ENCODE measurements around the gene TMUB1.
A peak's percentile ranks its signal among the peaks of the same experiment; 100 is the strongest.

The TMUB1 gene

DNA sequence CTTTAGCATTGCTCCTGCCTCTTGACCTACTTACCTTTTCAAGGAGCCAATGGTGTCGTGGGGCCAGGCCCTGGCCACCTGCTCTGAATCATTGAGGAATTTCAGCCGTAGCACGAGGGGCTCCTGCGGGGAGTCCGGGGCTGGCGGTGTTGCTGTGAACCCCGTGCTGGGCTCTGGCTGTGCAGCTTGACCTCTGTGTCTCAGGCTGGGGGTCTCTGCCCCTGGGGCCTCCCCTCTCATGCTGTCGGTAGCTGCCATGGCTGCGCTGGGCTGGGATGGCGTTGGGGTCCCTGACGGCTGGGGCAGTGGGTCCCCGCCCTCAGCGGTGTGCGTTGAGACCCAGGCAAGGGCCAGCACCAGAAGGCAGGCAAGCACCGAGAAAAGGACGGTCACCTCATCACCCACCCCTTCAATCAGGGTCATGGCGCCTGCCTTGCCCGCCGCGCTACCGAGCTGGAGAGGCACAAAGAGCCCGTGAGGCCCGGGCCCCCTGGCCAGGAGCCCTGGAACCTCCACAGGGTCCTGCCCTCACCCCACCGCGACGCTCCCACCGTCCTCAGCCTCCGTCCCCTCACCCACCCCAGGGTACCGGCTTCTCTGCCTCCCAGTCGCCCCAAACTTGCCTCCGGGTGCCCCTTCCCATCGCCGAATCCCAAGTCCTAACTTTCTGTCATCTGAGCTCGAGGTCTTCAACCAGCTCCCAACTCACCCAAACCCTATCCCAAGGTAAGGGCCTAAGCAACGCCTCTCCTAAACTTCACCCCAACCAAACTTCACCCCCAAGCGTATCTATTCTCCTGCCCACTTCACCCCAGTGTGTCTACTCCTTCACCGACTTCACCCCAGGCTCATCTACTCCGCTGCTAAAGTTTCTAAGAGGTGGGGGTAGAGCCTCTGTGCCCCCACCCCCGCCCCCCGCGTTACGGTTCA lies 887 bp downstream of the TMUB1 start:
- no peak for DNase-seq

DNA sequence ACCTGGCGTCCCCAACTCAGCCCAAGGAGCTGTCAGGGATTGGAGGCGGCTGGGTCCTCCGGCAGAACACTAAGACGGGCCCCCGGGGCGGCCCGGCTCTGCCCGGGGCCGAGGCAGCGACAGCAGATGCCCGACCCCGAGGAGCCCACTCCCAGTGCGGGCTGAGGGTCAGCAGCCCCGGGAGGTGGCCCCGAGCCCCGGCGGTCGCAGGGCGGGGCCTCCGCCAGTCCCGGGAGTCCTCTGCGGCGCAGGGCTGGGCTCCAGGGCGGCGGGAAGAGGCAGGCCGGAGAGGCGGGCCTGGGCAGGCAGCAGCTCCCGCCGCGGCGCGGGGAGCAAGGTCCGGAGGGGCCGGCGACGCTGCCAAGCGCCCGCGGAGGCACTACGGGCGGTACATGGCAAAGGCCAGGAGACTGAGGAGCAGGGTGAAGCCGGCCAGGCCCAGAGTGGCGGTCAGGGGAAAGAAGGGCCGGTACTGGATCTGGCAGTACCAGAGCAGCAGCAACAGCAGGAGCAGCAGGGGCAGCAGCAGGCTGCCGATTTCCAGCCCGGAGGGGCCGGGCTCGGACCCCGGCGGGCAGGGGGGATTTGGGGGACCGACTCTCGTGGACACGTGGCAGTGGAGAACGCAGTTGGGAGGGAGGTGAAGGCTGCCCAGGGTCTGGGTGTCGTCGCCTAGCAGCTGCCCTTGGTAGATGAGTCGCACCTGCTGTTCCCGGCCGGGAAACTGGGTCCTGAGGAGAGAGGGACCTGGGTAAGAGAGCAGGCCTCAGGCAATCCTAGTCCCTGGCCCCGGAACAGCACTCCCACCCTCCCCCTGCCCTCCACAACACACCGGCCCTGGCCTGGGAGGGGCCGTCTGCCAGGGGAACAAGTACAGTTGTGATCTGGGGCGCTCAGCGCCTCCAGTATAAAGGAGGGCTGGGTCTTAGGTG lies 1.9 kb downstream of the TMUB1 start:
- peak; percentile 12 for DNase-seq

GRCh38 chr7:151080522-151081169 lies 2.6 kb downstream of the TMUB1 start, which contains the start of gene FASTK:
TSS of gene FASTK (minus strand) at chr7:151080809. CDS start at chr7:151080766, 43 bp downstream.
- DNase-seq = peak; percentile 87

GRCh38 chr7:151080067-151080521 lies 3.2 kb downstream of the TMUB1 start:
- DNase-seq = peak; percentile 6

DNA sequence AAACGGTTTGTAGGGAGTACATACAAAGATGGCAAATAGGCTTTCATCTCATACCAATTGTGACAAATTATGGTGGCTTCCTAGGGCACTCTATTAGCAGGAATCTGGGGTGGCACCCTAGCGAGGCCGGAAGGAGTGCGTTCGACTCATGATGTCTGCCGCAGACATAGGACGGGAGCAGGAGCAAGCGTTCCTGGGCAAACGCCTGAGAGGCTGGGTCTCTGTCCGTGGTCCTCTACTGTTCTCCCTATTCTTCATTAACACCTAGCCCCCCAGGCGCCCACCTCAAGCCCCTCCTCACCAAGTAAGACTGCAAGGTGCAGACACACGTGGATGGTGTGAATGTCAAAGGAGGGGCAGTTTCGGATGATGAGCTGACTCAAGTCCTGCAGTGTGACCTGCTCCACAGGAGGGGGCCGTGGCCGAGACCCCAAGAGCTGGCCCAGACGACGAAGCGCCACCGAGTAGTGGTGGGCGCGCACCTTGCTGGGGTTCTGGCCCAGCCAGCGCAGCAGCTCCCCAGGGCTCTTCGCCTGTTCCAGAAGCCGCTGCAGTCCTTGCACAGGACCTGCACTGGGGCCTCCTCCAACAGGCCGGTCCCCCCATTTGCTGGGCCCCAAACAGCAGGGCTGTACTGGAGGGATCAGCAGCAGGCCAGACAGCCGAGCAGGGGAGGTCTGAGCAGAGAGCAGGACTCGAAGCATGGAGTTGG lies 3.9 kb downstream of the TMUB1 start:
- DNase-seq = no peak

DNA sequence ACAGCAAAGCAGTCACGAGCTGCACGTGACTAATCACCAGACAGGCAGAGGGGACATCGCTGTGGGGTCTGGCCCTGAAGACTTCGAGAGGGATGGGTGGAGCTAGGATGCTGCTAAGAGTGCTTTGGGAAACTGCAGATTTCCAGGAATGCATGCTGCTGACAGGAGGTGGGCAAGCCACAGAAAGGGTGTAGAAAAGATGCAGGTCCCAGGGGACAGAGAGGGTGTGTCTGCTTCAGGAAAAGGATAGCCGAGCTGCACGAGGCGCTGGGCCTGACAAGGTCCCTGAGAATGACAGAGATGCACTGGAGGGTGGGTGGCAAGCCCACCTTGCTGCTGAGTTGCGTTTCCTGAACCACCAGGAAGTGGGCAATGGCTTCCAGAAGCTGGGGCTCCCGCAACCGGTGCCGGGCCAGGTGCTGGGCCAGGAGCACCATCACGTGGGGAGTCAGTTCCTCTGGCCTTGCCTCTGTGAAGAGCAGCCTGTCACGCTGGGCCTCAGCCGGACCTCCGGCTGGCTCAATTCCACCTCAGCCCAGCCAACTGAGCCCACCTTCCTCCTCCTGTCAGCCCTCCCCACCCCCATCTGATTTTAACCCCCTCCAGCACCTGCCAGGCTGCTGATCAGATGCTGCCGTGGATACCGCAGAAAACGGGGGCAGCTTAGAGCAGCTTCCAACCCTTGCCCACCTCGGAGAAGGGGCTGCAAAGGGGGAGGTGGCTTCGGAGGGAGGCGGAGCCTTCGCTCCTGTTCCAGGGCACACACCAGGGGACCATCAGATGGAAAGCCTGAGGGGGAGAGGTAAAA lies 4.9 kb downstream of the TMUB1 start:
- DNase-seq = peak; percentile 16

DNA sequence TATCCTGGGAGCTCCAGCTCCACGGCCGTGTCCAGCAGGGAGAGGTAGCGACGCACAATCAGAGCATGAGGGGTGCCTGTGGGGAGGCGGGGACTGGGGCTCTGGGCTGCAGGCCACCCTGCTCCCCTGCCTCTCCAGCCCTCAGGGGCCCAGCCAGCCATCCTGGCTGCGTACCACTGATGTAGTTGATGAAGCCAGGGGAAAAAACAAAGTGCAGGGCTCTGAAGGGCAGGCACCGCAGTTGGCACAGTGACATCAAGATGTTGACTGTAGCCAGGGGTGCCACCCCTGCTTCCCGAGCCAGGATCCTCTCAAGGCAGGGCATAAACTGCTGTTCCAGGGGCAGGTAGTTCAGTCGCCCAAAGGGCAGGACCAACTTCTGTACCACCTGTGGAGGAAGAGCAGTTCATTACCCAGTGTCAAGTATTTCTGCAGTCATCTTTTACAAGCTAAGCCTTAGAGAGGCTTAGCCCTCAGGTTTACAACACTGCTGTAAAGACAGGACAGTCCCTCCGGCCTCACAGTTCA lies 5.5 kb downstream of the TMUB1 start:
- no peak for DNase-seq

- no peak for DNase-seq
Measured at GRCh38 chr7:151076863-151077704, 6.2 kb downstream of the TMUB1 start.

DNA sequence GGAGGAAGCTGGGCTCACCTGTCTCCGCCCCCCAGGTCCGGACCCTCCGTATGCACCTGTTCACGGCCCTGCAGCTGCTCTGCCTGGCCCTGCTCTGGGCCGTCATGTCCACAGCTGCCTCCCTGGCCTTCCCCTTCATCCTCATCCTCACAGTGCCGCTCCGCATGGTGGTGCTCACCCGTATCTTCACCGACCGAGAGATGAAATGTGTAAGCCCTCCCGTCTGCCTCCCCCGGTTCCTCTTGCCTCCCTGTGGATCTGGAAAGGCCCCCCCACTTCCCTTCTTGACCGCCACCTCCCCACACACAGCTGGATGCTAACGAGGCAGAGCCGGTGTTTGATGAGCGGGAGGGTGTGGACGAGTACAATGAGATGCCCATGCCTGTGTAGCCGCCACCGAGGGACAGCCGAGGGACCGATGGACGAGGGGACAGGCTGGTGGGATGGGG lies 7.3 kb downstream of the TMUB1 start:
- no peak for DNase-seq

DNA sequence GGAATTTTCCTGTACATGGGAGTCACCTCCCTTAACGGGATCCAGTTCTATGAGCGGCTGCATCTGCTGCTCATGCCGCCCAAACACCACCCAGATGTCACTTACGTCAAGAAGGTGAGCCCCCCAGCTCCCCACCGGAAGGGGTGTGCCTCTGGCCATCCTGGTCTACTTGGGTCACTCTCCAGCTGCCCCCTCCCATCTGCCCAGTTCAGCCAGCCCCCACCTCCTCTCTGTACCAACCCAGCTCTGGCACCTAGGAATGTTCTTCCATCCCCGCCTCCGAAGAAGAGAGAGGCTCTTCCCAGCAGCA lies 7.7 kb downstream of the TMUB1 start:
- no peak for DNase-seq

GRCh38 chr7:151074817-151075661 lies 8.3 kb downstream of the TMUB1 start:
- no peak for DNase-seq

DNA sequence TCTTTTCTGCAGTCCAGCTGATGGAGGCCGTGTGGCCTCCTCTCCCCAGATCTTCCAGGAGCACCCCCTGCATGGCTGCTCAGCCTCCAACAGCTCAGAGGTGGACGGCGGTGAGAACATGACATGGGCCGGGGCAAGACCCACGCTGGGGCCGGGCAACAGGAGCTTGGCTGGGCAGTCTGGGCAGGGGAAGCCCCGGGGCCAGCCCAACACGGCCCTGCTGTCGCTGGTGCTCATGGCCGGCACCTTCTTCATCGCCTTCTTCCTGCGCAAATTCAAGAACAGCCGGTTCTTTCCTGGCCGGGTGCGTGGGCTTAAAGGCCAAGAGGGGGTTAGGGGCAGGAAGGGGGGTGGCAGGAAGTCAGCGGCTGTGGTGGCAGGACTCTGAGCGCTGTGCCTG lies 9.3 kb downstream of the TMUB1 start:
- DNase-seq = no peak

DNA sequence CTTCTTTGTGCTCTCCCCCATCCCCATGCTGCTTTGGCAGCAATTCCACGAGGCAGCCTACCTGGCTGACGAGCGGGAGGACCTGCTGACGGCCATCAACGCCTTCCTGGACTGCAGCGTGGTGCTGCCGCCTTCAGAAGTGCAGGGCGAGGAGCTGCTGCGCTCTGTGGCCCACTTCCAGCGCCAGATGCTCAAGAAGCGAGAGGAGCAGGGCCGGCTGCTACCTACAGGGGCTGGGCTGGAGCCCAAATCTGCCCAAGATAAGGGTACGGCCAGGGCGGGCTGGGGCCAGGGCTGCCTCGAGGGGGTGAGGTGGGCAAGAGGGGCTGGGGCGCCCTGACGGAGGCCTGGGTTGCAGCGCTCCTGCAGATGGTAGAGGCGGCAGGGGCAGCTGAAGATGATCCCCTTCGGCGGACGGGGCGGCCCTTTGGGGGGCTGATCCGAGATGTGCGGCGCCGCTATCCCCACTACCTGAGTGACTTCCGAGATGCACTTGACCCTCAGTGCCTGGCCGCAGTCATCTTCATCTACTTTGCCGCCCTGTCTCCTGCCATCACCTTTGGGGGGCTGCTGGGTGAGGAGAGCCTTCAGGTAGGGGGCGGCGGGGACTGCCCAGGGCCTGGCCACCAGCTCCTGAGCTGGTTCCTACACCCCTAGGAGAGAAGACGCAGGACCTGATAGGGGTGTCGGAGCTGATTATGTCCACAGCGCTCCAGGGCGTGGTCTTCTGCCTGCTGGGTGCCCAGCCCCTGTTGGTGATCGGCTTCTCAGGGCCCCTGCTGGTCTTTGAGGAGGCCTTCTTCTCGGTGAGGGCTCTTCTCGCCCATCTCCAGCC lies 12.0 kb downstream of the TMUB1 start:
- no peak for DNase-seq

GRCh38 chr7:151070574-151070960 lies 12.7 kb downstream of the TMUB1 start:
- no peak for DNase-seq

GRCh38 chr7:151069841-151070573 lies 13.3 kb downstream of the TMUB1 start:
- DNase-seq = no peak

DNA sequence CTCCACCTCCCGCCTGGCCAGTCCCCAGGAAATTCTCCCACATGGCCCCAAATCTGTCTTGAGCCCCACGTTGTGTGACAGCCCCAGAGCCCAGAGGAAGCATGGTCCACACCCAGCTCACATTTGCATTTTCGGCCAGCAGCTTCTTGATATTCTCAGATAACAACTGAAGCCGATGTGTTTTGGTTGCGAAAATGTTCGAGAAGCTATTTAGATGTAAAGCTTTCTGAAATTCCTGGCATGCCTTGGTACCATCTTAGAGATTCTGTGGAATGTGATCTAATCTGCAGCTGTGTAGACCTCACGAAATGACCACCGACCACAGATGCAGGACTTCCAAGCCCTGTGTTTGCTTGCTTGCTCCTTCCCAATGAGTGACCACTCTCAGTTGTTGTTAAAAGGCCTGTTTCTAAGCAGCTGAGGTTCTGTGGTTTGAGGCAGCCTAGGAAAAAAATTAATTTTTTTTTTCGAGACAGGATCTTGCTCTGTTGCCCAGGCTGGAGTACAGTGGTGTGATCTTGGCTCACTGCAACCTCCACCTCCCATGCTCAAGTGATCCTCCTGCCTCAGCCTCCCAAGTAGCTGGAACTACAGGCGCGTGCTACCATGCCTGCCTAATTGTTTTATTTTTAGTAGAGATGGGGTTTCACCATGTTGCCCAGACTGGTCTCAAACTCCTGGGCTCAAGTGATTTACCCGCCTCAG lies 15.1 kb downstream of the TMUB1 start:
- no peak for DNase-seq

All from NCI-H2171 treated with DMSO at 0.1 percent for 48 hours (cell line).